OCI-LY1 (cell line): Measurements from ENCODE around the gene LMF1.
"Not testable (repeated sequence)": the region's sequence is repeated elsewhere in the genome, so short reads cannot be mapped to it uniquely, and the experiment has no call there.

Experiments
- H2AFZ ChIP-seq: fragments of 200-600 bp; sonication (generic), shearing (Covaris generic); 2 replicates; pipeline ENCODE4 v1.6.0; 2014; ENCODE audit warnings: antibody characterized with exemption, mild to moderate bottlenecking, low read length
- H3F3A ChIP-seq: fragments of 200-600 bp; sonication (generic), shearing (Covaris generic); 2 replicates; pipeline ENCODE4 v1.6.0; 2014; ENCODE audit warnings: mild to moderate bottlenecking, antibody characterized with exemption, low read length, moderate library complexity; ENCODE audit not compliant: insufficient read depth
- H3K27ac ChIP-seq: fragments of 200-600 bp; sonication (generic); 2 replicates; pipeline ENCODE4 v1.5.1; 2014; ENCODE audit warnings: low read length, mixed run types, mild to moderate bottlenecking, low read depth; ENCODE audit not compliant: poor library complexity, severe bottlenecking
- H3K27me3 ChIP-seq: fragments of 200-600 bp; sonication (generic); 2 replicates; pipeline ENCODE4 v1.6.0; 2014; ENCODE audit warnings: antibody characterized with exemption, mild to moderate bottlenecking, low read length, moderate library complexity; ENCODE audit not compliant: insufficient read depth
- H3K36me3 ChIP-seq: fragments of 200-600 bp; sonication (generic); 2 replicates; pipeline ENCODE4 v1.6.1; 2014; ENCODE audit warnings: mild to moderate bottlenecking, antibody characterized with exemption, low read length, moderate library complexity, mixed read lengths; ENCODE audit not compliant: insufficient read depth
- H3K4me1 ChIP-seq: fragments of 200-600 bp; sonication (generic); 2 replicates; pipeline ENCODE4 v1.5.1; 2014; ENCODE audit warnings: mild to moderate bottlenecking, low read length, moderate library complexity; ENCODE audit not compliant: insufficient read depth, severe bottlenecking
- H3K4me2 ChIP-seq: fragments of 200-600 bp; sonication (generic), shearing (Covaris generic); 2 replicates; pipeline ENCODE4 v1.6.1; 2014; ENCODE audit warnings: low read length
- H3K4me3 ChIP-seq: fragments of 200-600 bp; sonication (generic); 2 replicates; pipeline ENCODE4 v1.5.1; 2014; ENCODE audit warnings: low read length, low read depth, mild to moderate bottlenecking, mixed read lengths; ENCODE audit not compliant: poor library complexity, severe bottlenecking
- H3K79me2 ChIP-seq: fragments of 200-600 bp; shearing (Covaris generic); 2 replicates; pipeline ENCODE4 v1.6.1; 2016; ENCODE audit warnings: mixed run types, low read length, mixed read lengths; ENCODE audit not compliant: insufficient read depth
- H3K9ac ChIP-seq: fragments of 200-600 bp; sonication (generic), shearing (Covaris generic); 2 replicates; pipeline ENCODE4 v1.6.1; 2014; ENCODE audit warnings: mild to moderate bottlenecking, low read length, mixed read lengths
- H3K9me2 ChIP-seq: fragments of 200-600 bp; sonication (generic), shearing (Covaris generic); 2 replicates; pipeline ENCODE4 v1.6.1; 2014; ENCODE audit warnings: low read depth, mild to moderate bottlenecking, low read length, mixed read lengths
- H3K9me3 ChIP-seq: fragments of 200-600 bp; shearing (Covaris generic); 2 replicates; pipeline ENCODE4 v1.6.1; 2014; ENCODE audit warnings: low read length, mixed read lengths
- H4K20me1 ChIP-seq: fragments of 200-600 bp; sonication (generic), shearing (Covaris generic); 2 replicates; pipeline ENCODE4 v1.6.0; 2016; ENCODE audit warnings: mild to moderate bottlenecking, low read length; ENCODE audit not compliant: insufficient read depth
- CTCF ChIP-seq: fragments of 200-600 bp; sonication (generic), shearing (Covaris generic); IDR thresholded peaks from 2 replicates; pipeline ENCODE4 v1.5.1; 2017; ENCODE audit warnings: mild to moderate bottlenecking, antibody characterized with exemption, low read length, moderate library complexity, mixed read lengths
- EZH2 ChIP-seq: fragments of 200-600 bp; sonication (generic), shearing (Covaris generic); IDR thresholded peaks from 2 replicates; pipeline ENCODE4 v1.8.0; 2017; ENCODE audit warnings: borderline replicate concordance, mixed run types, mild to moderate bottlenecking, antibody characterized with exemption, low read length, moderate library complexity, mixed read lengths

Gene LMF1

GRCh38 chr16:884232-884631 lies 86.6 kb downstream of the LMF1 start:
- Histone ChIP-seq H3F3A (0 out of 2 replicates have a peak, but pooled peaks cover 3% of the 10 kb centered on the region), H4K20me1 (no peaks in the 10 kb centered on the region), H3K79me2 (no peaks in the 10 kb centered on the region), H3K9me2 (no peaks in the 10 kb centered on the region), H3K9ac (no peak overlapping the region), H2AFZ (no peak overlapping the region), H3K4me3 (no peak overlapping the region), H3K36me3 (no peaks in the 10 kb centered on the region; the same call in 1 of the 2 replicates), H3K27me3 (0 out of 2 replicates have a peak, but pooled peaks cover 3% of the 10 kb centered on the region), H3K27ac (no peak overlapping the region), H3K4me2 (no peak overlapping the region), H3K9me3 (peaks cover 13% of the 10 kb centered on the region), H3K4me1 (no peaks in the 10 kb centered on the region)
- TF ChIP-seq EZH2 (no peak), CTCF (no peak)

- H3K9me2 ChIP-seq = no peaks in the 10 kb centered on the region
- H3K9me3 ChIP-seq = peaks cover 13% of the 10 kb centered on the region
- H3K27me3 ChIP-seq = 0 out of 2 replicates have a peak, but pooled peaks cover 3% of the 10 kb centered on the region
- no peak overlapping the region for H2AFZ ChIP-seq
- H3K27ac ChIP-seq = no peak overlapping the region
- H3F3A ChIP-seq = 0 out of 2 replicates have a peak, but pooled peaks cover 3% of the 10 kb centered on the region
- no peak overlapping the region for H3K4me2 ChIP-seq
- no peak overlapping the region for H3K9ac ChIP-seq
- H4K20me1 ChIP-seq = no peaks in the 10 kb centered on the region
- TF ChIP-seq CTCF = no peak
- TF ChIP-seq EZH2 = no peak
- H3K4me1 ChIP-seq = no peaks in the 10 kb centered on the region
- no peaks in the 10 kb centered on the region for H3K79me2 ChIP-seq
- H3K36me3 ChIP-seq = no peaks in the 10 kb centered on the region; the same call in 1 of the 2 replicates
- H3K4me3 ChIP-seq = no peak overlapping the region
Observed at GRCh38 chr16:883781-884180, 87.0 kb downstream of the LMF1 start.

- Histone ChIP-seq H4K20me1 (no peaks in the 10 kb centered on the region), H3K79me2 (no peaks in the 10 kb centered on the region), H3K36me3 (no peaks in the 10 kb centered on the region; the same call in 1 of the 2 replicates), H3K27ac (no peak overlapping the region), H3K4me2 (no peak overlapping the region), H3K4me1 (no peaks in the 10 kb centered on the region), H3K4me3 (no peak overlapping the region), H3K9me3 (peaks cover 13% of the 10 kb centered on the region), H3K27me3 (0 out of 2 replicates have a peak, but pooled peaks cover 3% of the 10 kb centered on the region), H2AFZ (no peak overlapping the region), H3K9ac (no peak overlapping the region), H3F3A (0 out of 2 replicates have a peak, but pooled peaks cover 3% of the 10 kb centered on the region), H3K9me2 (no peaks in the 10 kb centered on the region)
- TF ChIP-seq CTCF (no peak), EZH2 (no peak)
Observed at GRCh38 chr16:883340-883739, 87.4 kb downstream of the LMF1 start.

- H3K36me3 ChIP-seq, H4K20me1 ChIP-seq, H3K9me2 ChIP-seq, H3K79me2 ChIP-seq, H3K27ac ChIP-seq, H3K4me2 ChIP-seq, H3K9ac ChIP-seq, H3K4me1 ChIP-seq, H3K4me3 ChIP-seq, H3K27me3 ChIP-seq, H3F3A ChIP-seq, H2AFZ ChIP-seq: not testable (repeated sequence)
- H3K9me3 ChIP-seq = peaks cover 13% of the 10 kb centered on the region
Observed at GRCh38 chr16:882671-883070, 88.1 kb downstream of the LMF1 start.
